ENCODE results near the gene KIF13A.

DNA sequence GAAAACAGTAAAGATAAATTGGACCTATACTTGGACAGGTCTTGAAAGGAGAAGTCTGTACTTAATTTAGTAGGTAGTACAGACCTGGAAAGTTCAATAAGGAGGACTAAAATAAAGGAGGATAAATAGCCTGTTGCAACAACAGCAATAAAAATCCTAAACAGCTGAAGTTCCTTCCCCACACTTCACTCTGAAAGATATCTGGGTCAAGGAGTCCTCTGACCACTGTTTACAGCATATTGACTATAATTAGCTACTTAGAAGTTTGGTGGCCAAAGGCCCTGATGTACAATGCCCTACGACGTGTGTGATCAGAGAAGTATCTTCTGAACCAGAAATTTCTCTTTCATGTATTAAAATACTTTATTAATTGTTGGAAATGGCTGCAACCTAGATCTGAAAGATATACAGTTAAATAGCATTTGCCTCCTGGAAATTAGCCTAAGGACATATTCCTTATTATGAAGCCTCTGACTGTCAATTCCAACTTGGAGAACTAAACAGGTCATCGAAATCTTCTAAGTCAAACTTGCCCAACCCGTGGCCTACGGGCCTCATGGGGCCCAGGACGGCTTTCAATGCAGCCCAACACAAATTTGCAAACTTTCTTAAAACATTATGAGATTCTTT lies 82.8 kb downstream of the KIF13A start:
- TF ChIP-seq, protein P1, sequence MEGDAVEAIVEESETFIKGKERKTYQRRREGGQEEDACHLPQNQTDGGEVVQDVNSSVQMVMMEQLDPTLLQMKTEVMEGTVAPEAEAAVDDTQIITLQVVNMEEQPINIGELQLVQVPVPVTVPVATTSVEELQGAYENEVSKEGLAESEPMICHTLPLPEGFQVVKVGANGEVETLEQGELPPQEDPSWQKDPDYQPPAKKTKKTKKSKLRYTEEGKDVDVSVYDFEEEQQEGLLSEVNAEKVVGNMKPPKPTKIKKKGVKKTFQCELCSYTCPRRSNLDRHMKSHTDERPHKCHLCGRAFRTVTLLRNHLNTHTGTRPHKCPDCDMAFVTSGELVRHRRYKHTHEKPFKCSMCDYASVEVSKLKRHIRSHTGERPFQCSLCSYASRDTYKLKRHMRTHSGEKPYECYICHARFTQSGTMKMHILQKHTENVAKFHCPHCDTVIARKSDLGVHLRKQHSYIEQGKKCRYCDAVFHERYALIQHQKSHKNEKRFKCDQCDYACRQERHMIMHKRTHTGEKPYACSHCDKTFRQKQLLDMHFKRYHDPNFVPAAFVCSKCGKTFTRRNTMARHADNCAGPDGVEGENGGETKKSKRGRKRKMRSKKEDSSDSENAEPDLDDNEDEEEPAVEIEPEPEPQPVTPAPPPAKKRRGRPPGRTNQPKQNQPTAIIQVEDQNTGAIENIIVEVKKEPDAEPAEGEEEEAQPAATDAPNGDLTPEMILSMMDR (conservative IDR thresholded peaks at IDR 0.05): no peak
- TF ChIP-seq EZH2 (IDR thresholded peaks at IDR 0.05; ENCODE audit: low read depth): no peak
